ENCODE data around the gene GLB1L3. TPM values are rescaled to one million over a fixed set of nuclear protein-coding genes. Genes with fewer than 3 reads are reported as not detected.

GLB1L3 gene
- total and polyA plus RNA-seq, 2 donors (not counting 3 experiments of a cell fraction or from before 2014, with no cell fraction given) = not detected

- no peaks in the 10 kb centered on the region for H3K36me3 ChIP-seq (ENCODE audit: control insufficient read depth in 2 of 2, extremely low read depth in 1 of 2, insufficient read depth in 2 of 2, low read length in 2 of 2)
- no peaks in the 10 kb centered on the region for H3K27me3 ChIP-seq (ENCODE audit: control insufficient read depth in 2 of 2, insufficient read depth in 2 of 2, low read length in 2 of 2)
- no peak for FAIRE-seq
- no peak overlapping the region for H2AFZ ChIP-seq (ENCODE audit: low read depth, low read length)
- TF ChIP-seq JUN (IDR thresholded peaks at IDR 0.05; ENCODE audit: borderline replicate concordance, insufficient read depth, insufficient read length, low read depth) (no peak), MYC (IDR thresholded peaks at IDR 0.05; ENCODE audit: low read depth, low read length) (no peak), POLR2AphosphoS5 (IDR thresholded peaks at IDR 0.05; ENCODE audit: insufficient read depth, low read depth, low read length) (no peak), EZH2 (IDR thresholded peaks at IDR 0.05; ENCODE audit: borderline replicate concordance, low read depth, low read length, severe bottlenecking) (no peak), GATA2 (IDR thresholded peaks at IDR 0.05; ENCODE audit: insufficient read depth, insufficient read length, low read depth, low read length) (no peak), MAX (IDR thresholded peaks at IDR 0.05; ENCODE audit: insufficient read depth, insufficient read length) (no peak), FOS (IDR thresholded peaks at IDR 0.05; ENCODE audit: borderline replicate concordance, insufficient read depth, low read length) (no peak), CTCF (IDR thresholded peaks at IDR 0.05; ENCODE audit: extremely low read depth in 1 of 2, insufficient read depth in 1 of 2, low read depth in 1 of 2, low read length in 2 of 2) (no peak), POLR2A (IDR thresholded peaks at IDR 0.05; ENCODE audit: low read depth, low read length) (no peak)
- no TSS peak for BruUV-seq (replicated peaks)
- H3K9ac ChIP-seq (replicated peaks; ENCODE audit: extremely low read depth, insufficient read depth, low read length) = no peak overlapping the region
- DNase-seq (ENCODE audit: low read depth, low spot score) = no peak
- no peaks in the 10 kb centered on the region for H3K9me1 ChIP-seq (replicated peaks; ENCODE audit: control insufficient read depth, extremely low read depth, insufficient read depth, low read length)
- no peaks in the 10 kb centered on the region for H4K20me1 ChIP-seq (replicated peaks; ENCODE audit: control insufficient read depth, extremely low read depth, insufficient read depth, low read length)
- intact Hi-C loops (cut with micrococcal nuclease) = no loop called here
- ChIA-PET POLR2A (no interaction called here), CTCF (no interaction called here)
- no peak overlapping the region for H3K4me2 ChIP-seq (ENCODE audit: insufficient read depth, low read length)
- no peaks in the 10 kb centered on the region for H3K4me1 ChIP-seq (ENCODE audit: control insufficient read depth, extremely low read depth, insufficient read depth, low read length)
- no peak overlapping the region for H3K4me3 ChIP-seq (replicated peaks in 1 of 3; ENCODE audit: insufficient read depth in 1 of 3, low read depth in 1 of 3, low read length in 3 of 3)
- no peaks in the 10 kb centered on the region for H3K79me2 ChIP-seq (ENCODE audit: control insufficient read depth, insufficient read depth, low read length)
- H3K9me3 ChIP-seq (replicated peaks; ENCODE audit: control insufficient read depth, insufficient read depth, low read length) = no peaks in the 10 kb centered on the region
- dilution Hi-C loops (cut with MboI; ENCODE audit: extremely low pct_ligation_motif_present, low sequenced_read_pairs) = no loop called here
- H3K27ac ChIP-seq (ENCODE audit: insufficient read depth, low read depth, low read length) = no peak overlapping the region
Measured at GRCh38 chr11:134349109-134349801, 73.1 kb downstream of the GLB1L3 start.
